GM12873 (cell line): ENCODE measurements around the gene ROS1.

Source experiments
- TF ChIP-seq, protein P1 (sequence below): IDR thresholded peaks from 2 replicates; pipeline ENCODE4 v1.5.1; 2012; ENCODE audit warnings: low read depth, mild to moderate bottlenecking, moderate library complexity, low read length, control low read depth; ENCODE audit not compliant: insufficient read depth; ENCODE audit errors: missing control alignments

The ROS1 gene

GRCh38 chr6:117380298-117380697 is 45.4 kb downstream of the ROS1 start:
- TF ChIP-seq, protein P1, sequence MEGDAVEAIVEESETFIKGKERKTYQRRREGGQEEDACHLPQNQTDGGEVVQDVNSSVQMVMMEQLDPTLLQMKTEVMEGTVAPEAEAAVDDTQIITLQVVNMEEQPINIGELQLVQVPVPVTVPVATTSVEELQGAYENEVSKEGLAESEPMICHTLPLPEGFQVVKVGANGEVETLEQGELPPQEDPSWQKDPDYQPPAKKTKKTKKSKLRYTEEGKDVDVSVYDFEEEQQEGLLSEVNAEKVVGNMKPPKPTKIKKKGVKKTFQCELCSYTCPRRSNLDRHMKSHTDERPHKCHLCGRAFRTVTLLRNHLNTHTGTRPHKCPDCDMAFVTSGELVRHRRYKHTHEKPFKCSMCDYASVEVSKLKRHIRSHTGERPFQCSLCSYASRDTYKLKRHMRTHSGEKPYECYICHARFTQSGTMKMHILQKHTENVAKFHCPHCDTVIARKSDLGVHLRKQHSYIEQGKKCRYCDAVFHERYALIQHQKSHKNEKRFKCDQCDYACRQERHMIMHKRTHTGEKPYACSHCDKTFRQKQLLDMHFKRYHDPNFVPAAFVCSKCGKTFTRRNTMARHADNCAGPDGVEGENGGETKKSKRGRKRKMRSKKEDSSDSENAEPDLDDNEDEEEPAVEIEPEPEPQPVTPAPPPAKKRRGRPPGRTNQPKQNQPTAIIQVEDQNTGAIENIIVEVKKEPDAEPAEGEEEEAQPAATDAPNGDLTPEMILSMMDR, result no peak

GRCh38 chr6:117375446-117375845 is 50.3 kb downstream of the ROS1 start:
- TF ChIP-seq, protein P1, result no peak

DNA sequence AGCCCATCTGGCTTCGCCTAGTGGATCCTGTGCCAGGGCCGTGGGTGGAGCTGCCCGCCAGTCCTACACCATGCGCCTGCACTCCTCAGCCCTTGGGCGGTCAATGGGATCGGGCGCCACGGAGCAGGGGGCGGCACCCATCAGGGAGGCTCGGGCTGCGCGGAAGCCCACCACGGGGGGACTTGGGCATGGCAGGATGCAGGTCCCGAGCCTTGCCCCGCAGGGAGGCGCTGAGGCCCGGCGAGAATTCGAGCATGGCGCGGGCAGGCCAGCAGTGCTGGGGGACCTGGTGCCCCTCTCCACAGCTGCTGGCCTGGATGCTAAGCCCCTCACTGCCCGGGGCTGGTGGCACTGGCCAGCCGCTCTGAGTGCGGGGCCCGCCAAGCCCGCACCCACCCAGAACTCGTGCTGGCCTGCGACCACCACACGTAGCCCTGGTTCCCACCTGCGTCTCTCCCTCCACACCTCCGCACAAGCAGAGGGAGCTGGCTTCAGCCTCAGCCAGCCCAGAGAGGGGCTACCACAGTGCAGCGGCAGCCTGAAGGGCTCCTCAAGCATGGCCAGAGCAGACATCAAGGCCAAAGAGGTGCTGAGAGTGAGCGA is 52.4 kb downstream of the ROS1 start:
- TF ChIP-seq, protein P1, result no peak

GRCh38 chr6:117371492-117371891 is 54.2 kb downstream of the ROS1 start:
- TF ChIP-seq, protein P1, result no peak

DNA sequence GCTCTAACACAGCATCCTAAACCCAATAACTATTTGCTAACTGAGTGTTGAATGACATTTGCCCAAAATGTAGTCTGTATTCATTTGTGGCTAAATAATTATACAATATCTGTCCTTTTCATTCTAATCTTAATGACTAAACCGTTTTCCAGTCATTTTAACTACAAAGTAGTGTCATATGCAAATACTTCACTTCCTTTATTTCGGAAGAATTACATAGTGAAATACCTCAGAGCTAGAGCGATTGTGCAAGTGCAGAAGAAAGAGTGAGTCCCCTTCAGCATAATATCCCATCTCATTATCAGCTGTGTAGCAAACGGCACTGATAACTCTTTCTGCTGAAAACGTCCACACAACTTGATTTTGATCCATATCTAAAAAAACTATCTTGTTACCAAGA is 66.2 kb downstream of the ROS1 start:
- TF ChIP-seq, protein P1, result no peak

- TF ChIP-seq, protein P1, result no peak
Measured at GRCh38 chr6:117354671-117355070, 71.1 kb downstream of the ROS1 start.

- TF ChIP-seq, protein P1, result peak; percentile 46
Measured at GRCh38 chr6:117352466-117353081, 73.2 kb downstream of the ROS1 start.
